Activated CD4-positive, alpha-beta T cell treated with anti-CD3 and anti-CD28 coated beads for 48 hours (primary cell): ENCODE measurements around the gene EIF1AD.
A peak's percentile ranks its signal among the peaks of the same experiment; 100 is the strongest.

ENCODE experiments used
- DNase-seq: peaks from one replicate; pipeline ENCODE4 v3.0.0-alpha.2; 2020

Gene EIF1AD

DNA sequence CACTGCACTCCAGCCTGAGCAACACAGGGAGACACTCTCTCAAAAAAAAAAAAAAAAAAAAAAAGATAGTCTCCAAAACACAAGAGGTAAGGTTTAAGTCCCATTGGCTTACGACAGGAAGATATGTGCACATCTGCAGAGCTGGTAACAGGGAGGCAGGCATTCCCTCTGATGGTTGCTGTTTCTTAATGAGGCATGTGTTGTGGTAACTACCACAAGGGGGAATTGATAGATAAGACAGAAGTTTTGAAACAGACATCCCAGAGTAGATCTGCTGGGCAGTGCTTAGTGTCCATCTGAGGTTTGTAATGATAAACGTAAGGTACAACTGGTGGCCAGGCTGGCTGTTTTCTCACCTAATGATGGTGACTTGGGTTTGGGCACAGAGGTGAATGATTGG lies 4.7 kb downstream of the EIF1AD start:
- no peak for DNase-seq

DNA sequence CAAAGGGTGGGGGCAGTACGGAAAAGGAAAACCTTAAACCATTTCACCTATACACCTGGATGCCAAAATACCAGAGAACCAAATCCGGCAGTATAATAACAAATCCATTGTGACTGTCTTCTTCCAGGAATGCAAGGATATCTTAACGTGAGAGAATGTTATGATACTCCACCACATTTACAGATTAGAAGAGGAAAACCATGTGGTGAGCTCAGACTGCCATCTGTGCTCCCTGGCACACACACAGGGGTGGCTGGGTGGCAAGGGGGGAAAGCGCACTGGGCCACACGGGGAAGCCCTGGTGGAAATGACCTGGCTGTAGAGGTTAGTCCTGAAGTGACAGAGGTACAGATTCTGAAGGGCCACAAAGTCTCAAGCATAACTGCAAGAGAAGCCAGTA lies 9.9 kb downstream of the EIF1AD start:
- DNase-seq = no peak

DNA sequence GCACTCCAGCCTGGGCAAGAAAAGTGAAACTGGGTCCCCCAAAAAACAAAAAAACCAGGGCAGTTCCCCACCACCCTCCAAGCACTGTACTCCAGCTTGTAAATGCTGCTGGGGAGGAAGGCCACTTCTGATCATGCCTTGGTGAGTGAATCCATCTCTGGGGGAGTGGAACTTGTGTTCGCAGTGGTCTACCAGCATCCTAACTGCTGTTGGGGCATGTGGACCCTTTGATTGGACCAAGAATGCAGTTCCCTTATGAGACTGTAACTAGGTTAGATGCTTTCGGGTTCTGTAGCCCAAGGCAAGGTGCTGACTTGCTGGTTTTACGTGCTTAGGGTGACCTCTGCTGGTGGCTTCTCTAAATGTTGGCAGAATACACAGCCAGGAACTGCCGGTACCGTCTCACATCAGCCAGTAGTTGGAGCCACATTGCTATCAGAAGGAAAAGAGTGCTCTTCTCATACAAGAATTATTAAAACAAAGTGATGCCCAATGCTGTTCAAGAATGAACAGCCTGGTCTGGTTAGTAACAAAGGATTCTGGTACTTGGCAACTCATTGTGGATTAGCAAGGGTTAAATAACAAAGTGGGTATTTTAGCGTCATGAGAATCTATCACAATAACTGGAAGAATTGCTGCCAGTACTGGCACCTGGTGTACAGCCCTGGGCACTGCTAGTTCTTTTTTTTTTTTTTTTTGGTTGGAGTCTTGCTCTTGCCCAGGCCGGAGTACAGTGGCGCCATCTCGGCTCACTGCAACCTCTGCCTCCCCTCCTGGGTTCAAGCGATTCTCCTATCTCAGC lies 13.0 kb downstream of the EIF1AD start:
- DNase-seq = peak; percentile 93

DNA sequence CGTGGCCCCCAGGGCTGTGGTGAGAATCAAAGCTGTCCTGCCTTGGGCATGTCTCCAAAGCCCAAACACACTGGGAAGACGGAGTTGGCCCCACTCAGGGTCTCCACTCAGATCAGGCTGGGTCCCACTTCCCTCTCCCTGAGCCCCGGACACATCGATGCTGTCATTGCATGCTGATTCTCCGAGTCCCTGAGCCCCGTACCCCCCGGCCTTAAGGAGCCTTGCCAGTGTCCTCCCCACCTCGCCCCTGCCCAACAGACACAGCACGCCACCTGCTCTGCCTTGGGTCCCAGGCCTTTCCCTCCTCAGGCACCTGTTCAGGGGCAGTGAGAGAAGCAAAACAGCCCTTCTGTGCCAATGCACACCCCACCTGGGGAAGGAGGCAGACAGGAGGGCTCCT lies 14.6 kb downstream of the EIF1AD start:
- no peak for DNase-seq

DNA sequence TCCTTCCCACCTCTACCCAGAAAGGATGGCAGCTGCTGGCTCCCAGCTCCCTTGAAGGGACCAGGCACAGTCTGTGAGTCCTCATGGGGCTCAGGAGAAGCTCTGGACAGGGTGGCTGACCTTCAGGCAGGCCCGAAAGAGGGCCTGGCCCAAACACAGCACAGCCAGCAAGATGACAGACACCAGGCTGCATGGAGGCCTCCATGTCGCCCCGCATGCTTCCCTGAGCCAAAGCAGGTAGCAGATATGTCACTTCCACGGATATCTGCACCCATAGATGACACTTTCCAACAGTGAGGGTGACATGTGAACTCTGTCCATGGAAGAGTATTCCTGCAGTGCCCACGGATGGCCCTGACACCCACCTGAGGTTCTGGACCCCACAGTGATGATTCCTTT lies 18.4 kb downstream of the EIF1AD start:
- no peak for DNase-seq

DNA sequence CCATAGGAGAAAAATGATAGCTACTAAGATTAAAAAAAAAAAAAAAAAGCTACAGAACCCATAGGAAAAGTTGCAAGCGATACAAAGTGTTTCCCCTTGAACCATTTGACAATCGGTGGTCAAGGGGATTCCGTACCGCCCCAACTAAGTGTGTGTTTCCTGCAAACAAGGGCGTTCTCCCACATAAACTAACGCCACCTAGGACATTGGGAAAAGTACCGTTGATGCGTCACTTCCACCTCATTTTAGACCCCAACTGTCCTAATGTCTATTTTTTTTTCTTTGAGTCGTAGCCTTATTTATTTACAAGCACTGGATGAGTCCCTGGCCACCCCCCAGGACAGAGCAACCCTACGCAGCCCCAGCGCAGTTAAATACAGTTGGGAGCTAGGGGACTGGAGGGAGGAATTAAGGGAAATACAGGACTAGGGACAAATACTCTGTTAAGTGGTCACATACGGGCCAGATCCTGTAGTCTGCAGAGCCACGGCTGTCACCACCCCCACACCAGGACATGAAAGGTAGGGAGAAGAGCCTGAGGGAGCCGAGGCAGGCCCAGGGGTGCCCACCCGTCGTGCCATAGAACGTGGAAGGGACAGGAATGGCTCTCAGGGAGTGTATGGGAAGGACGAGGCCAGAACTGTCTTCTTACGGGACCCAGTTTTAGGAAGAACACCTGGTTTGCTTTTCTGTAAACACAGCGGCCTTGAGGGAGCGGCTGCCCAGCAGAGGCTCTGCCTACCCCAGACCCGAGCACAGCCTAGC lies 19.0 kb downstream of the EIF1AD start:
- no peak for DNase-seq

DNA sequence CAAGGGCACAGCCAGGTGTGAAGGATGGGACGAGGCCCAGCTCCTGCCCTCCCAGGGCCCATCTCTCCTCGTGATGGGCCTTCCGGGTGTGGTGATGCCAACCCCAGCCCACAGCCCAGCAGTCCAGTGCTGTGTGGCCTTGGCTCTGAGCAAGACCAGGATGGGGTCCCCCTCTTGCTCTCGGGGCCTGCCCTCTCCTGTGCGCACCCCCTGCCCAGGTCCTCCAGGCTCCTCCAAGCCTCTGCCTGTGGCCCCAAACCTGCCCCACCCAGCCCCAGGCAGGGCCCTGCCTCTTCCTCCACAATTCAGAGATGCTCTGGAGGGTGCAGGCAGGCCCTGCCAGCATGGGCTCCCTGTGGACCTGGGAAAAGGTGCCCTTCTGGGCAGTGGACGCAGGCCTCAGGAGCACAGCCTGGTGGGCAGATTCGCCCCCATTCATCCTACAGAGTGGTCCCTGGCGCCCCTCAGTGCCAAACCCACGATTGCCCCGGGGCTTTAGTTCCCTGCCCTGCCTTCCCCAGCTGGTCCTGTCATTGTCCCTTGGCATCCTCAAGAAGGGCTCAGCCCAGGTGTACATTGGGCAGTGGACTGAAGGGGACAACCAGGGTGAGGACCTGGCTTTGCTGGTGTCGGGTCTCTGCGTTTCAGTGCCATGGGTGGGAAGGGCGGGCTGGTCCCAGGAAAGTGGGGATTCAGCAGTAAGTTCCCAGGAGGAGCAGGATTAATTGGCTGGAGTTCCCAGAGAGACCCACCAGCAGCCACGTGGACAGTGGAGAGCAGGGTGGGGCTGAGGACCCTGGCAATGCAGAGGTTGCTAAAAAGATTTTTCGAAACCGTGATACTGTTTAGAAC lies 19.8 kb downstream of the EIF1AD start:
- DNase-seq = no peak

DNA sequence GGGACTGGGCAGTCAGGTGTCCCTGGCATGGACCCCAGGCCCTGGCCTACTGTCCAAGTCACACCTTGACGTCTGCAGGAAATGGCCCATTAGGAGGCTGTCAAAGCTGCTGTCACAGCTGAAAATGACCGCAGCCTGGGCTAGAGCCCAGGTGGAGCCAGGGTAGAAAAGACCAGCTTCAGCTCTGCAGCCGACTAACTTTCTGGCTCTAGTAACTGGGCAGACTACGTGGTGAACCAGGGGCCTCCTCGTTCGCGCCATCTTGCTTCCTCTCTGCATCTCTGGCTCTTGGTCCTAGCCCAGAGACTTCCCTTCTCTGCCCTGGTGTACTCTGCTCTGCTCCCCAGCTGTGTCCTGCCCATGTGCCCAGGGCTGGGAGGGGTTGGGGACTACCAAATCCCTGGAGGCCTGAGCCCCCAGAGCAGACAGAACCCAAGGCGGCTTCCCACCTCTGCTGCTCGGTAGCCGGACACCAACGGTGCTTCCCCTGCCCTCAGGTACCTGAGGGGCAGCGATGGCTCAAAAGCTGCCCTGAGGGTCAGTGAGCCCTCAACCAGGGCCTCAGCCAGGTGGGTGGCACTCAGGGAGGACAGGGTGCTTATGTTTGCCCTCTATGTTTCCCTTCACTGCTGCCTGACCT lies 20.7 kb downstream of the EIF1AD start:
- DNase-seq = no peak

DNA sequence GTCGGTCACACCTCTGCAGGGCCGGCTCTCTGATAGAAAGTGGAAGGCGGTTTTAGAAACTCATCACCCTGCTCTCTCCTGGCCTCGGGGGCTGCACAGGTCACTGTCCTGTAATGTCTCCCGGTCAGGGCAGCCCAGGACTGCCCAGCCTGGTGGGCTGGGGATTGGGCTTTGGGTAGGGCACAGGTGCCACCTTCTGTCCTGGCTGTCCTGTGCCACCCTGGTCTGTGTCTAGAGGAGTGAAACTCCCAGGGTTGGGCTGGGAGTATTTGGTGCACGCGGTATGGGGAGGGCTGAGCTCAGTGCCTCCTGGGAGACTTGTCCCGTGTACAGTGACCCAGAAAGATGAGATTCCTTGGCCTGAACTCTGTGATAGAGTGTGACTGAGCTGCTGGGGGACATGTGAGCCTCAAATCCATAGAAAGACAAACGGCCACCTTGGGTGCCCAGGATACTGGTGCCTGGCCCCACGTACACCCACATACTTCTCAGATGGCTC lies 22.6 kb downstream of the EIF1AD start:
- no peak for DNase-seq

DNA sequence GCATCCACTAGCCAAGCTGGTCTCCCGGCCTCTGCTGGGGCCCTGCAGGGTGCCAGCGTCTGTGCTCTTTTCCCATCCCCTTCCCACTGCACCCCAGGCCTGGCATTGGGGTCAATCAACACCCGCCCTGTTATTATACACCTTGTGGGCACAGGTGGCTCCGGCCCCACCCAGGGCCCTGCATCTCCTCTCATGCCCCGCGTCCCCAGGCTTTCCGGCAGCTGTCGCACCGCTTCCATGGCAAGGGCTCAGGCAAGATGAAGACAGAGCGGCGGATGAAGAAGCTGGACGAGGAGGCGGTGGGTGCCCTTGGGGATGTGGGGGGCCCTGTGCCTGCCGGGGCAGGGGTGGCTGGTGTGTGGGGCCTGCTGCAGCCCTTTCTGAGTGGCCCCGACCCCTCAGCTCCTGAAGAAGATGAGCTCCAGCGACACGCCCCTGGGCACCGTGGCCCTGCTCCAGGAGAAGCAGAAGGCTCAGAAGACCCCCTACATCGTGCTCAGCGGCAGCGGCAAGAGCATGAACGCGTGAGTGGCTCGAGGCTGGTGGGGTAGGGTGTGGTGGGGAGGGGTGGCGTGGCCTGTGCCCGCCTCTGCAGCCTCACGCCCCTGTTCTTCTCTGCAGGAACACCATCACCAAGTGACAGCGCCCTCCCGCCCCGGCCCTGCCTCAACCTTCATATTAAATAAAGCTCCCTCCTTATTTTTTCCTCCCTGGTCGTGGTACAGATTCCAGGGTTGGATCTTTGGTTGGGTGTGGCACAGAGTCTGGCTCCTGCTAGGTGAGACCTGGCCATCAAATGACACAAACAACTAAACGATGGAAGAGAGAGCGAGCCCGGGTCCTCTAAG lies 23.3 kb downstream of the EIF1AD start:
- DNase-seq = no peak

DNA sequence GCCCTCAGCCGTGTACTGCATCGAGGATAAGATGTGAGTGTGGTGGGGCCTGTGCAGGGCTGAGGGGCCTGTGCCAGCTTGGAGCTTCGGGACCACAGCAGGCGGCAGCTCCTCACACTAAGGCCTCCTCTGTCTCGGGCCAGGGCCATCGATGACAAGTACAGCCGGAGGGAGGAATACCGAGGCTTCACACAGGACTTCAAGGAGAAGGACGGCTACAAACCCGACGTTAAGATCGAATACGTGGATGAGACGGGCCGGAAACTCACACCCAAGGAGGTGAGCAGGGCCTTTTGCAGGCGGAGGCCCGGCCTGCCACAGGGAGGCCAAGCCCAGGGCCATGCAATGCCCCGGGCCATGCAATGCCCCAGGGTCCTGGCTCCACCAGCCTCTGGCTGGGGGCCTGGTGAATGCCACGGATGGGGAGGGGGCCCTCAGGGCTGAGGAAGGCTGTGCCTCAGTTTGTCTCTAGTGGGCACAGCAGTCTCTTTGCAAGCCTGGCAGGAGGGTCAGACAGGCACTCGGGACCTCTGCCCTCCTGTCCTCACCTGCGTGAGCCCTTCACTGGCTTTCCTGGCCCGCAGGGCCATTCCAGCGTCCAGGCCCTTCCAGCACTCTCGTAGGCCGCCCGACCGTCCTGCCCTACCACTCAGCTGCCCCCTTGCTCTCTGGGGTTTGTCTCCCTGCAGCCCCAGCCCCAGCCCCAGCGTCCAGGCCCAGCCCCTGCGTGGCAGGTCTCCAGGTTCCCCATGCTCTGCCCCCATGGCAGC lies 24.2 kb downstream of the EIF1AD start:
- DNase-seq = no peak

DNA sequence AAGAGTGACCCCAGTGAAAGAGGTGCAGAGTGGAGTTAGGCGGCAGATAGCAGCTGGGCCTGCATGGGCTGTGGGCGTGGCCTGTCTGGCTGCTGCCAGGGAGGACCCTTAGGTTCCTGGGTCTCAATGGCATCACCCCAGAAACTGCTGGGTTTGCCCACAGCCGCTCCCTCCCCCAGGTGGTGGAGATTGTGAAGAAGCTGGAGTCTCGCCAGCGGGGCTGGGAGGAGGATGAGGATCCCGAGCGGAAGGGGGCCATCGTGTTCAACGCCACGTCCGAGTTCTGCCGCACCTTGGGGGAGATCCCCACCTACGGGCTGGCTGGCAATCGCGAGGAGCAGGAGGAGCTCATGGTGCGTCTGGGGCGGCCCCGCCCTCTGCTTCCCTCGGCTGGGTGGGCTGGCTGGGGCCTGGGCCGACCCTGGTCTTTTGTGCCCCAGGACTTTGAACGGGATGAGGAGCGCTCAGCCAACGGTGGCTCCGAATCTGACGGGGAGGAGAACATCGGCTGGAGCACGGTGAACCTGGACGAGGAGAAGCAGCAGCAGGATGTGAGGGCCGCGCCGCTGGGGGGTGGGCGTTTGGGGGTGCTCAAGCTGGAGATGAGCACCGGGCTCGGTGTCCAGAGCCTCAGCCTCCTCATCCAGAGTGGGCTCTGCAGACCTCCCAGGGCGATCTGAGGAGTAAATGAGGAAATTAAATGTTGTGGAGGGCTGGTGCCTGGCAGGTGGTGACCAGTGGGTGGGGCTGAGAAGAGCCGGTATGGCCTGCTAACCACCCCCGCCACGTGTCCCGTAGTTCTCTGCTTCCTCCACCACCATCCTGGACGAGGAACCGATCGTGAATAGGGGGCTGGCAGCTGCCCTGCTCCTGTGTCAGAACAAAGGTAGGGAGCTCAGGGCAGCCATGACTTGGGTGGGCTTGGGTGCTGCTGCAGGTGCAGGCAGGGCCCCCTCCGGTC lies 25.5 kb downstream of the EIF1AD start:
- DNase-seq = no peak

DNA sequence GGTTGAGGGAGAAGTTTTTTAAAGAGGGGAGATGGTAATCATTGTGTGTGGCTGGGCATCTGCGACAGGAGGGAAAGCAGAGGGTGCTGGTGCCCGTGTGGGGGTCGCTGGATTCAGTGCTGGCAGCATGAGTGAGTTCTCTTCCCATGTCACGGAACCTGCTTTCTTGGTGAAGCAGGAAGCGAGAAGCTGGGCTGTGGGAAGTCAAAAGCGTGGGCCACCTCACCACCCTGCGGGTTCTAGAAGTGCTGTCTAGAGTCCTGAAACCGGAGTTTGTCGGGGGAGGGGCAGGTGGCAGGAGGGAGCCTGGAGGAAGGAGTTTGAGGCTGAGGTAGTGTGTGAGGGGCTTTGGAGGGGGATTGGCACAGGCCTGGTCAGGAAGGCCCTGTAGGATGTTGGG lies 26.2 kb downstream of the EIF1AD start:
- no peak for DNase-seq

DNA sequence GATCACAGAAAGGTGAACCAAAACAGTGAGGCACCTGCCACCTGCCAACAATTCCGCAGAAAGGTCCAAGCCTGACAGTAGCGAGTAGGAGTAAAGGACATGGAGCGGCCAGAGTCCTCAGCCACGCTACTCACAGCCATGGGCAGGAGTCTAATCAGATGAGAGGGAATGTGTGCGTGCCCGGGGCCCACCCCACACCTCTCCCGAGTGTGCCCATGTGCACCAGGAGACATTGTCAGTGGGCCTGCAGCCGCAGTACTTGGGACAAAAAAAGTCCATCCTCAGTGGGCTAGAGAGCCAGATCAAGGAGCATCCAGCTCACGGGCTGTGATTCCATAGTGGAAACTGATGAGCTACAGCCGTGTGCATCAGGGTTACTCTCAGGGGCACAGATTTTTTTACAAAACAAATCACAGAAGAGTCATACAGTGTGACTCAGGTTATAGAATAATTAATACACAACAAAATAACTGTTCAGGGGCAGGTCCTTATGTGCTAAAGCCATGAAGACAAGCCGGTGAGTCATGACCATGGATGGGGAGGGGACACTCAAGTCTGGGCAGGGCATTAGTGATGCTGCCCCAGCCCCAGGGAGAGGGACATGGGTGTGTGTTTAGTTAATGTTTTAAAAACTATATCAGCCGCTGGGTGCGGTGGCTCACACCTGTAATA lies 28.4 kb downstream of the EIF1AD start:
- no peak for DNase-seq

DNA sequence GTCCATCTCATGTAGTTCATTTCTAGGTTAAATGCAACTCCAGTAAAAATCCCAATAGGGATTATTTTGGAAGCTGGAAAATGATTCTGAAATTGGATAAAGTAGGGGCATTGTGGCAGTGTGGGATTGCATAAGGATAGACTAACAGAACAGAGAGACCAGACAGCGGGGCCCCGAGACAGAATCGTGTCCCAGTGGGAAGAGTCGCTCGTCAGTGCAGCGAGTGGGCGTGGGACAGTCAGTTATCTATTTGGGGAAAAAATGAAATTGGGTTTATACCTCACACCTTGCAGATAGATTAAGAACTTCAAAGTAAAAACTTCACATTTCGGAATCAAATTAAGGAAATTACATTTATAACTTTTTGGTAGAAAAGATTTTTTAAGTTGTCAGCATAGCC lies 29.8 kb downstream of the EIF1AD start:
- no peak for DNase-seq

DNA sequence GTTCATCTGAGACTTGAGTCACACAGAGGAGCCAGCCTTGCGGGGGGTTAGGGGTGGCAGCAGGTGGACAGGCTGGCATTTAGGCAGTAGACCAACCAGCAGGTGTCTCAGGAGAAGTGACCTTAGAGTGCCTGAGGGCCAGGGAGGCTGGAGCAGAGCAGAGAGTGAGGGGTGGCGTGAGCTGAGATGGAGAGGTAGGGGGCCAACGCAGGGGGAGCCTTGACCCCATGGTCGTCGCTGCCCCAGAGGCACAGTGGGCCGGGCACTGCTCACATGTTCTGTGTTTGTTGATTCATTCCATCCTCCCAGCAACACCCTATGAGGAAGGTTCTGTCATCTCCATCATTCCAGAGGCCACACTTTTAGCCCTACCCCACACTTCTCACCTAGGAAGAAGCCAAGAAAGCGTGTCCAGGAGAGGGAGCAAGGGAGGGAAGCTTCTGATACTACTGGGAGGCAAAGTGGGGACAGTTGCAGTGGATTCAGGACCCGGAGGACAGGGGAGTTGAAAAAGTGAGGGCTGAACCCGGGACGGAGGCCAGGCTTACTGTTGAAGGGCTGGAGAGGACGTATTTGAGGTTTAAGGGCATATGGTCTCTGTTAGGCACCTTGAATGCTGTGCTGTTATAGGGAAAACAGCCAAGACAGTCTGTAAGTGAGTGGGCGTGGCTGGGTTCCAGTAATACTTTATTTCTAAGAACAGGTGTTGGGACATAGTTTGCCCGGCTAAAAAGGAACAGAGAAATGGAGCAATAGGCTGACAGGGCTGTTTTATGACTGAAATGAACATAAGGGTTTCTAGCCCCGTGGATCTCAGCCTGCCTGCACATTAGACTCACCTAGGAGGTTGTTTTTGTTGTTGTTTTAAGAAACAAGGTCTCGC lies 33.1 kb downstream of the EIF1AD start:
- no peak for DNase-seq

DNA sequence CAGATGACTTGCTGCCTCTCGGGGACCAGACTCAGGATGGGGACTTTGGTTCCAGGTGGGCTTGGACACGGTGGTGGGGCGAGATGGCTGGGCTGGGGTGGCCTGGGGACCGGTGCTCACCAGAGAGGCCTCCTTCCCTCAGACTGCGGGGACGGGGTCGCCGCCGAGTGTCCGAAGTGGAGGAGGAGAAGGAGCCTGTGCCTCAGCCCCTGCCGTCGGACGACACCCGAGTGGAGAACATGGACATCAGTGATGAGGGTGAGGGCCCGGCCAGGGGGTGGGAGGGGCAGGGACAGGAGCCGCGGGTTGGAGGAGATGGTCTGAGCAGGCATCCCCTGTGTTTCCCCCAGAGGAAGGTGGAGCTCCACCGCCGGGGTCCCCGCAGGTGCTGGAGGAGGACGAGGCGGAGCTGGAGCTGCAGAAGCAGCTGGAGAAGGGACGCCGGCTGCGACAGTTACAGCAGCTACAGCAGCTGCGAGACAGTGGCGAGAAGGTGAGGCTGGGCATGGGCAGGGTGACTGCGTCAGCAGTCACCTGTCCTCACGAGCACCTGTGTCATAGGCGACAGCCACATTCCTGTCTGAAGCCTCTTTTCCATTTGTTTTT lies 34.5 kb downstream of the EIF1AD start:
- no peak for DNase-seq
